Measurements from ENCODE around the gene SORCS2.

DNA sequence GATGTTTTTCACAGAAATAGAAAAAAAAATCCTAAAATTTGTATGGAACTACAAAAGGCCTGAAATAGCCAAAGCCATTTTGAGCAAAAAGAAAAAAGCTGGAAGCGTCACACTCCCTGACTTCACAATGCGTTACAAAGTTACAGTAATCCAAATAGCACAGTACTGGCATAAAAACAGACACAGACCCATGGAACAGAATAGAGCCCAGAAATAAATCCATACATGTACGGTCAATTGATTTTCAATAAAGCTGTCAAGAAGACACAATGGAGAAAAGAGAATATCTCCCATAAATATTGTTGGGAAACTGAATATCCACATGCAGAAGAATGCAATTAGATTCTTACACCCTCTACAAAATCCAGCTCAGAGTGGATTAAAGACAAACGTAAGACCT lies 539.1 kb downstream of the SORCS2 start:
- TF ChIP-seq, protein P1, sequence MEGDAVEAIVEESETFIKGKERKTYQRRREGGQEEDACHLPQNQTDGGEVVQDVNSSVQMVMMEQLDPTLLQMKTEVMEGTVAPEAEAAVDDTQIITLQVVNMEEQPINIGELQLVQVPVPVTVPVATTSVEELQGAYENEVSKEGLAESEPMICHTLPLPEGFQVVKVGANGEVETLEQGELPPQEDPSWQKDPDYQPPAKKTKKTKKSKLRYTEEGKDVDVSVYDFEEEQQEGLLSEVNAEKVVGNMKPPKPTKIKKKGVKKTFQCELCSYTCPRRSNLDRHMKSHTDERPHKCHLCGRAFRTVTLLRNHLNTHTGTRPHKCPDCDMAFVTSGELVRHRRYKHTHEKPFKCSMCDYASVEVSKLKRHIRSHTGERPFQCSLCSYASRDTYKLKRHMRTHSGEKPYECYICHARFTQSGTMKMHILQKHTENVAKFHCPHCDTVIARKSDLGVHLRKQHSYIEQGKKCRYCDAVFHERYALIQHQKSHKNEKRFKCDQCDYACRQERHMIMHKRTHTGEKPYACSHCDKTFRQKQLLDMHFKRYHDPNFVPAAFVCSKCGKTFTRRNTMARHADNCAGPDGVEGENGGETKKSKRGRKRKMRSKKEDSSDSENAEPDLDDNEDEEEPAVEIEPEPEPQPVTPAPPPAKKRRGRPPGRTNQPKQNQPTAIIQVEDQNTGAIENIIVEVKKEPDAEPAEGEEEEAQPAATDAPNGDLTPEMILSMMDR (IDR thresholded peaks at IDR 0.05): no peak
- TF ChIP-seq POLR2A (IDR thresholded peaks at IDR 0.05): no peak

Data from breast epithelium (tissue), 3 donors.